NCI-H2196 (cell line): Measurements from ENCODE around the gene EFEMP2.

Experiments used
- DNase-seq: peaks from one replicate; lab custom pipeline; 2025; ENCODE audit not compliant: unreplicated experiment; lab: John Stamatoyannopoulos, UW

Gene EFEMP2

GRCh38 chr11:65885808-65886536 is 13.4 kb upstream of the EFEMP2 start:
- DNase-seq, result no peak

GRCh38 chr11:65885231-65885630 is 12.6 kb upstream of the EFEMP2 start:
- DNase-seq, result no peak

DNA sequence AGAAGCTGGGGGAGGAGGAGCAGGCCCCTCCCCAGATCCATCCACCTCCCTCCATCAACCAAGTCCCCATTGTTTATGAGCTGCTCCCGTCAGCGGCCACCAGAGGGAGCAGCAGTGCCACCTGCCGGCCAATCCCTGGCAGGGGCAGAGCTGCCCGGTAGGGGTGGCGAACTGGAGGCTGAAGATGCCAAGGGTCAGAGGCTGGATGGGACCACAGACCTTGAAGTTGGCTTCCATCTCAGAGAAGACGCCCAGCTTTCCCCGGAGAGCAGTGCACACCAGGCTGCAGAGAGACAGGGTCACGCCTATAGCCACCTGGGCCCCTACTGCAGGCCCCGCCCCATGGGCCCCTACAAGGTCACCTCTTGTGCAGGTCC is 12.1 kb upstream of the EFEMP2 start:
- peak; percentile 81 for DNase-seq

DNA sequence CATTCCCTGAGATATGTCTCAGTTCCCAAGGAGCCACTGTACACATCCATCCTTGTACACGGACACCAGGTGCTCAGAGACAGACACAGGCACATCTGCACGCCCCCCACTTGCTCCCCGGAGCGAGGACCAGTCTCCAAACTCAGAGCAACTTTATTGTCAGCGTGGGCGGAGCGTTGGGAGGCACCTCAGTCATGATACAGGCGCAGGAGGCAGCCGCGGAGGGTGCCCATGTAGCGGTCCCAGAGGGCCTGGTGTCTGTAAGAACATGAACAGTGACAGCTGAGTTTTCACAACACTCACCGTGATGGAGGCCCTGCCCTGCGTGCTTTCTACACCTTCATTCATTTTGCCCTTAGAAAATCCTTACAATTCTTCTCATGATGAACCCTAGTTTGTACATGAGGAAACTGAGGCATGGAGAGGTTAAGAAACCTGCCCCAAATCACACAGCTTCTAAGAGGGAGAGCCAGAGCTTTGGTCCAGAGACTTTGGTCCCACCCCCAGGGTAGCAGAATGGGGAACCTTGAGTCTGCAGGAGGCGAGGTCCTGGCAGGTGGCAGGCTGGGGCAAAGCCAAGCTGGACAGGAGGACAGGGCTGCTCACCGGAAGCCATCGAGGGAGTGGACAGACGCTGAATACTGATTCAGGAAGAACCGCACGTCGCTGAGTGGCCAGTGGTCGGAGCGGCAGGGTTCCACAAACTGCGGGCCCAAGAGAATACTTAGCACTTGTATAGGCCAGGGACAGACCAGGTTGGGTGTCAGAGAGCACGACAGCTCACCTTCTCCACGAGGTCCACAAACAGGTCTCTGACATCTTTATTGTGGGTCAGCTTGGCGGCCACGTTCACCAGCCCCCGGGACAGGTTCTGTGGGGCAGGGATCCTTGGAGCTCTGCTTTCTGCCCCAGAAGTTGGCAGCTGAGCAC is 11.5 kb upstream of the EFEMP2 start:
- DNase-seq, result no peak

DNA sequence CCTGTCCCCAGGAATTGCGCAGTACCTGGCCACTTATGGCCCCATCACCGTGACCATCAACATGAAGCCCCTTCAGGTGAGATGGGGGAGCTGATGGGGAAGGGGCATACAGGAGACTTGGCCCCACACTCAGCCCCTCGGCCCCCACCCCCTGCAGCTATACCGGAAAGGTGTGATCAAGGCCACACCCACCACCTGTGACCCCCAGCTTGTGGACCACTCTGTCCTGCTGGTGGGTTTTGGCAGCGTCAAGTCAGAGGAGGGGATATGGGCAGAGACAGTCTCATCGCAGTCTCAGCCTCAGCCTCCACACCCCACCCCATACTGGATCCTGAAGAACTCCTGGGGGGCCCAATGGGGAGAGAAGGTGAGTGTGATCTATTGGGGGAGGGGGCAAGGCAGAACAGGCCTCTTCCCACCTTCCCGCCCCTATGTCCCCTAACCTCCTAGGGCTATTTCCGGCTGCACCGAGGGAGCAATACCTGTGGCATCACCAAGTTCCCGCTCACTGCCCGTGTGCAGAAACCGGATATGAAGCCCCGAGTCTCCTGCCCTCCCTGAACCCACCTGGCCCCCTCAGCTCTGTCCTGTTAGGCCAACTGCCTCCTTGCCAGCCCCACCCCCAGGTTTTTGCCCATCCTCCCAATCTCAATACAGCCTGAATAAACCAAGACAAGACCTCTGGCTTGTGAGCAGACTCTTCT is 10.6 kb upstream of the EFEMP2 start:
- DNase-seq, result no peak

DNA sequence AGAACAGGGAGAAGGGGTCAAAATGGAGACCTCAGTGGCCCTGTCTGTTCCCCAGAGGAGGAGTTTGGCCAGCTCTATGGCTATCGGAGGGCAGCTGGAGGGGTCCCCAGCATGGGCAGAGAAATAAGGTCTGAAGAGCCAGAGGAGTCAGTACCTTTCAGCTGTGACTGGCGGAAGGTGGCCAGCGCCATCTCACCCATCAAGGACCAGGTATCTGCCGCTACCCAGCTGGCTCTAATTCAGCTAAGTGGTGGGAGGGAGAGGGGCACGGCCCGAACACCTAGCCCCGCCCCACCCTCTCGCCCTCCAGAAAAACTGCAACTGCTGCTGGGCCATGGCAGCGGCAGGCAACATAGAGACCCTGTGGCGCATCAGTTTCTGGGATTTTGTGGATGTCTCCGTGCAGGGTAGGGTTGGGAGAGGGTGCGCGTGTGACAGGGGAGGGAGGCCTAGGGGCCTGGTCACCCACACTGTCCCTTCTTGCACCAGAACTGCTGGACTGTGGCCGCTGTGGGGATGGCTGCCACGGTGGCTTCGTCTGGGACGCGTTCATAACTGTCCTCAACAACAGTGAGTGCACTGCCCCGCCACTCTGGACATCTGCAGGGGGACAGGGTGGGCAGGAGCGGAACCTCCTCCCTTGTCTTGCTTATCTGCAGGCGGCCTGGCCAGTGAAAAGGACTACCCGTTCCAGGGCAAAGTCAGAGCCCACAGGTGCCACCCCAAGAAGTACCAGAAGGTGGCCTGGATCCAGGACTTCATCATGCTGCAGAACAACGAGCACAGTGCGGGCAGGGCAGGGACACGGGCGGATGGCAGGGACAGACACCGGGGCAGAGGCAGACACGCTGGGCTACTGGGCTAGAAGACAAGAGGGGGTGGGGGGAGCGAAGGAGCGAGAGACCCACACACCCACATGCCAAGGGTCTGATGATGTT is 9.8 kb upstream of the EFEMP2 start:
- no peak for DNase-seq

DNA sequence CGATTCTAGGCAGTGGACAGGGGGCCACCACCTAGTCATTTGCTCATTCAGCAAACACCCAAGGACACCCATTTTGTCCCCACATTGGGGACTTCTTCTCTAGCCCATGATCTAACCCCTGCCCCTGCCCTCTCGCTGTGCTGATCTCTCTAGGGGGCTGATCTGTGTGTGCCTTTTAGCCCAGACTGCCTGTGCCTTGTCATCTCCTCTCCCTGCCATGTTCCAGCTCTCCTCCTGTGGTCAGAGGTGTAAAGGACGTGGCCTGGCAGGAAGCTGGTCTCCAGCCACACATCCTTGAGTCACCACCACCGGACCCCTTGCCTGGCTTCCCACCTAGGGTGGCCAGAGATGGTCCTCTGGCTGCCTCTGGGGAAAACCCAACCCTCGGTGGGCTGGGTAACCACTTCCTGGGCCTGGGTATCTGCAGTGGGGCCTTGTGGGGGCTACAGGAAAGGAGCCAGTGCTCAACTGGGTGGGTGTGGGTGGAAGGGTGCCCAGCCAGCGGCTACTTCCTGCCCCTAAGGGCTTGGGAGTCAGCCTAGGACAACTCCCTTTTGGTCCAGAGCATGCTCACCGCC is 8.3 kb upstream of the EFEMP2 start:
- DNase-seq, result no peak

GRCh38 chr11:65880027-65880426 is 7.4 kb upstream of the EFEMP2 start:
- no peak for DNase-seq

DNA sequence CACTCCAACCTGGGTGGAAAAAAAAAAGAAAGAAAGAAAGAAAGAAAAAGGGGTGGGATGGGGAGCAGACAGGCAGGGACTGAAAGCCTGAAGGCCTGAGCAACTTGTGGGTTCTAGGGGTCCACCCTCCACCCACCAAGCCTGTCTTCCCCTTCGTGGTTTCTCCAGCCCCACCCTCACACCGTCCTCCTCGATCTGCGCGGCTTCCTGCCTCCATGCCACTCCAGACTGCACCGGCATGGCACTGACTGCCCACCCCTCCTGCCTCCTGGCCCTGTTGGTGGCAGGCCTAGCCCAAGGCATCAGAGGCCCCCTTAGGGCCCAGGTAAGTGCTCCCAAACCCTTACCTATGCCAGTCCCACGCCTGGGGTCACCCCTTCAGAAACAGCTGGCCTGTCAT is 7.0 kb upstream of the EFEMP2 start, which contains the start of gene CTSW:
Gene CTSW (plus strand): TSS at position 221 of the 400 bp plus-strand sequence. CDS start 18 bp downstream, at position 239.
- DNase-seq, result no peak

DNA sequence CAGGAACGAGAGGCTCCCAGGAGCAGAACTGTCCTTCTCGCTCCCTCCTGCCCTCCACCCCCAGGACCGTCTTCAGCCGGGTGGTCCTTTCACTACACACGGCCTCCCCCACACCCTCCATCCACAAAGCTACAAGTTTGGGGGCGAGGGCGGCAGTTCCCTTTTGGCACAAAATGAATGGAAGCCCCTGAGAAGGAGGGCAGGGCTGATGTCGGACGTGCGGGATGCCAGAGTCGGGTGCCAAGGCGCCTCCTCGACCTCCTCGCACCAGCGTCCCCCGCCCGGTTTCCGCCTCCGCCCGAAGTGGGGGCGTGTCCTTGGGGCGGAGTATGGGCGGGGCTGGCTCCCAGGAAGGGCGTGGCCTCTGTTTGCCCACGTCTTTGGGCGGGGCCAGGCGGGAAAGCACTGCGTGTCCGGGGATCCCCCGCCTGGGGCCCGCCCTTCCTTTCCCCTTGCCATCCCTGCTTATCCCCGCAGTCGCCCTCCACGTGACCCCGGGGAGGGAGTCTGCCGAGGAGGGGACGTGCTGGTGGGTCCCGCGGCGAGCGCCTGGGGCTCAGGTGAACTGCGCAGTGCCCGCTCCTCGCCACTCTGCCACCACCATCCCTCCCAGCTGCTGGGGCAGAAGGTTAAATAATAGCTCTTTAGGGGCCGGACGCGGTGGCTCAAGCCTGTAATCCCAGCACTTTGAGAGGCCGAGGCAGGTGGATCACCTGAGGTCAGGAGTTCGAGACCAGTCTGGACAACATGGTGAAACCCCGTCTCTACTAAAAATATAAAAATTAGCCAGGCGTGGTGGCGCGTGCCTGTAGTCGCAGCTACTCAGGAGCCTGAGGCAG is 937 bp upstream of the EFEMP2 start:
- peak; percentile 97 for DNase-seq

DNA sequence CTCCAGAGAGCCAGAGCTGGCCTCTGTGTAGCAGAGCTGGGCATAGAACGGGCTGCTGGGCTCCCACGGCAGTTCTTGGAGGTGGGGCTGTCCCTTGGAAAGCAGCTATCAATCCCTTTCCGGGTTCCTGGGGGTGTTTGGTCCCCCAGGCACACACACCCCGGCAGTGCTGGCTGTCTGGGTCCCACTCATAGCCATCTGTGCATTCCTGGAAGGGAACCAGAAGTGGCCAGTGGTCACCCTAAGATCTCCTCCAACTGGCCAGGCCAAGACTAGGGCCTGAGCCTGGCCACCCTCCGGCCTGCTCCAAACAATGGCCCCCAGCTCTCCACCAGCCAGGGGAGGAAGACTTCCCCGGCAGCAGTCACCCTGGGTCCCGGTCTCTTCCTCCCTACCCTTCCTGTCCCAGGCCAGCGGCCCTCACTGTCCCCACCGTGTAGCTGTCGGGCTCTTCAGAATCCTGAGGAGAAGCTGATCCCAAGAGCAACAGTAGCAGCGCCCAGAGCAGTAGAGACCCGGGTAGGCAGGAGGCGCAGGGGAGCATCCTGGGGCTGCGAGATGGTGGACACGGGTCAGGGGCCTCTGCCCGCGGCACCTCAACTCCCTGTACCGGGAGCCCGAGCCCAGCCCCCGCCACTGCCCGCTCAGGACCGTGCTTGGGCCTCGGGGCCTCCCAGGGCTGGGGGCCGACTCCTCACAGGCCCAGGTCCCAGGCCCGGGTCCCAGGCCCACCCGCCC is 620 bp downstream of the EFEMP2 start:
- DNase-seq, result no peak

DNA sequence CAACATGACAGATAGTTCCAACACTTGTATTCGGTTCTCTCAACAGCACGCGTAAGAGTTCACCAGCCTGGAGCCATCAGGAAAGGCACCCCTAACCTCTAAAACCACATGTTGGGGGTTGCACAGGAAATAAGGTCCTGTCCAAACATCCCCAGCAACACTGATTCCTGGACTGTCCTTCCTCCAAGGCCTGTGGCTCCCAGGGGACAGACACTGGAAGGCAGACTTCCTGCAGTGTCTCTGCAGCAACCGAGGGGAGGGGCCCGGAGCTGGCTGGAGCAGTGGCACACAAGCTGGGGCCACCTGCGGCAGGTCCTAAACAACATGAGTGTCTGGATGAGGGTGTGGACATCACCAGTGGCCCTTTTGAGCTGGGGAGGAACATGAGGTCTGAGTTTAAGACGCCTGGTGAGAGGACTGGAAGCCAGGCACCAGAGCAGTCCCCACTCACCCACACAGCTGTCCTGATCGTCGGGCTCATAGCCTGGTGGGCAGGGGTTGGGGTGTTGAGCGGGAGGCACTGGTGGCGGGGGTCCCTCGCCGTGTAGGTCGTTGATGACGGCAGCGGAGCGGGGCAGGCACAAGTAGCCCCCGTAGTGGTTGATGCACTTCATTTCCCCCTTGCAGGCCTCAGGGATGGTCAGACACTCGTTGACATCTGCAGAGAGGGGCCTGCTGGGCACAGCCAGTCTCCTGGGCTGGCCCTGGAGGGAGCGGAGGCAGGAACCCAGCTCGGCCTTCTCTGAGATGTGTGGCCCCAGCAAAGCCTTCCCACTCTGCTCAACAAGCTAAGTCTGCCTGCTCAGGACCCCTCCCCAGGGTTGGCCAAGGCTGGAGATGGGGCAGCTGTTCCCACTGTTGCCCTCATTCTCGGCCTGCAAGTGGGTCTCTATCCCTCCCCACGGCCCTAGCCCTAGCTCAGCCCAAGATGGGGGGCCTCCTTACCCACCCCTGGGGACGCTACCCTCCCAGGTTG is 1.6 kb downstream of the EFEMP2 start:
- no peak for DNase-seq

DNA sequence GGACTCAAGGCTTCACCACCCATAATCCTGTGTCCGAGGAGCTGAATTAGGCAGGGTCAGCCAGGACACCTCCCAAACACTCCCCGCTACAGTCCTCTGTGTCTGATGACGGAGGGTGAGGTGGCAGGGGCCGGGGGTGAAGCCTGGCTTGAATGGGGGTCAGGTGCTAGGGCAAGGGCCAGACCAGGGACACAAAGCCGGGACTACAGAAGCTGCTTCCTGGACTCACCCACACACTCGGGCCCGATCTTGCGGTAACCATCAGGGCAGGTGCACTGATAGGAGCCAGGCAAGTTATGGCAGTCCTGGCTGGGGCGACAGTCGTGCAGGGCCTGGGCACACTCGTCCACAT is 2.3 kb downstream of the EFEMP2 start:
- no peak for DNase-seq

- DNase-seq, result no peak
These were observed 2.8 kb downstream of the EFEMP2 start for GRCh38 chr11:65869643-65870306.

DNA sequence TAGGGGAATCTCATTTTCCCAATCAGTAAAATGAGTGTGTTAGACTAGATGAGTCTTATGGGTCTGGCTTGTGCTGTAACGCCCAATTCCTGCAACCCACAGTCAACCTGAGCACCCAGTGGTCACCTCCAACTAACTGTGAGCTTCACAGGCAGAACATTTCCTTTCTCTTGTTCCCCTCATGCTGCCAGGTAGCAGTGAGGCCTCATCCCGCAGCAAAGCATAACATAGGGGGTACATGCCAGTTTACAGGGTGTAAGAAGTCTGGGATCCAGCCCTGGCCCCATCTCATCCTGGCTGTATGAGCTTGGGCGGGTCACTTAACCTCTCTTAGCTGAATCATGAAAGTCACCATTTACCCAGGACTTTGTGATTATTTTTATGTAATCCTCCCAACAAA is 3.7 kb downstream of the EFEMP2 start:
- DNase-seq, result no peak

GRCh38 chr11:65868076-65868667 is 4.4 kb downstream of the EFEMP2 start:
- no peak for DNase-seq
